HEK293 (cell line): ENCODE data around the gene TMEM250.

Source experiments
- CTCF ChIP-seq: fragments of 450-650 bp; formaldehyde crosslinking; IDR thresholded peaks from 2 replicates; pipeline ENCODE4 v1.5.1; 2016; ENCODE audit warnings: missing biosample characterization, missing genetic modification characterization
- PBX3 ChIP-seq: sonication (generic); formaldehyde crosslinking; IDR thresholded peaks from 2 replicates; pipeline ENCODE4 v1.8.1; 2022; ENCODE audit warnings: mild to moderate bottlenecking, moderate library complexity, missing genetic modification reagents
- ZNF121 ChIP-seq: fragments of 450-650 bp; formaldehyde crosslinking; IDR thresholded peaks from 2 replicates; pipeline ENCODE4 v1.5.1; 2016; ENCODE audit warnings: missing biosample characterization, missing genetic modification characterization
- ZNF211 ChIP-seq: fragments of 450-650 bp; formaldehyde crosslinking; IDR thresholded peaks from 2 replicates; pipeline ENCODE4 v1.5.1; 2016; ENCODE audit warnings: low read depth, missing biosample characterization, missing genetic modification characterization
- ZNF280C ChIP-seq: fragments of 450-650 bp; formaldehyde crosslinking; IDR thresholded peaks from 2 replicates; pipeline ENCODE4 v1.5.1; 2016; ENCODE audit warnings: missing biosample characterization, missing genetic modification characterization
- ZXDB ChIP-seq: fragments of 450-650 bp; formaldehyde crosslinking; IDR thresholded peaks from 2 replicates; pipeline ENCODE4 v1.5.1; 2016; ENCODE audit warnings: missing biosample characterization, missing genetic modification characterization

GRCh38 chr9:136114610-136115009 is 4.1 kb downstream of the TMEM250 start:
- TF ChIP-seq PBX3 = no peak
- no peak for TF ChIP-seq CTCF (tag by site-specific recombination)
- no peak for TF ChIP-seq ZNF121
- no peak for TF ChIP-seq ZNF211 (tag by site-specific recombination)
- no peak for TF ChIP-seq ZNF280C (tag by site-specific recombination)
- TF ChIP-seq ZXDB = no peak
